Activated CD4-positive, alpha-beta T cell treated with anti-CD3 and anti-CD28 coated beads, Interleukin-2, amount 50 U/mL, for 1 hour (primary cell): ENCODE results near the gene XXYLT1.
"Not testable (repeated sequence)": the region's sequence is repeated elsewhere in the genome, so short reads cannot be mapped to it uniquely, and the experiment has no call there.

Experiments
- DNase-seq: peaks from one replicate; pipeline ENCODE4 v3.0.0-alpha.2; 2020

Gene XXYLT1

GRCh38 chr3:195224980-195225580 lies 45.9 kb downstream of the XXYLT1 start:
- DNase-seq: no peak

- no peak for DNase-seq
Observed at GRCh38 chr3:195224156-195224979, 46.6 kb downstream of the XXYLT1 start.

- no peak for DNase-seq
Observed at GRCh38 chr3:195221876-195222617, 48.9 kb downstream of the XXYLT1 start.

- DNase-seq: no peak
Observed at GRCh38 chr3:195221015-195221853, 49.7 kb downstream of the XXYLT1 start.

GRCh38 chr3:195219351-195220230 lies 51.4 kb downstream of the XXYLT1 start:
- DNase-seq: no peak

GRCh38 chr3:195218331-195218730 lies 52.6 kb downstream of the XXYLT1 start:
- DNase-seq: not testable (repeated sequence)

- DNase-seq: not testable (repeated sequence)
Observed at GRCh38 chr3:195215576-195215975, 55.4 kb downstream of the XXYLT1 start.

GRCh38 chr3:195214381-195214780 lies 56.6 kb downstream of the XXYLT1 start:
- DNase-seq: no peak

GRCh38 chr3:195213639-195214315 lies 57.2 kb downstream of the XXYLT1 start:
- DNase-seq: no peak

GRCh38 chr3:195212749-195213375 lies 58.1 kb downstream of the XXYLT1 start:
- no peak for DNase-seq

- DNase-seq: no peak
Observed at GRCh38 chr3:195212033-195212748, 58.8 kb downstream of the XXYLT1 start.

GRCh38 chr3:195210266-195210973 lies 60.5 kb downstream of the XXYLT1 start:
- DNase-seq: no peak

- no peak for DNase-seq
Observed at GRCh38 chr3:195209847-195210265, 61.1 kb downstream of the XXYLT1 start.

GRCh38 chr3:195209083-195209846 lies 61.7 kb downstream of the XXYLT1 start:
- DNase-seq: no peak

- DNase-seq: no peak
Observed at GRCh38 chr3:195208631-195209030, 62.3 kb downstream of the XXYLT1 start.

- DNase-seq: no peak
Observed at GRCh38 chr3:195208183-195208582, 62.8 kb downstream of the XXYLT1 start.

- no peak for DNase-seq
Observed at GRCh38 chr3:195207731-195208130, 63.2 kb downstream of the XXYLT1 start.

GRCh38 chr3:195207056-195207455 lies 63.9 kb downstream of the XXYLT1 start:
- no peak for DNase-seq
